NCI-H748 treated with DMSO at 0.1 percent for 48 hours (cell line): ENCODE results near the gene GAPDHS.

Experiments used
- DNase-seq: peaks from one replicate; lab custom pipeline; 2025; lab: John Stamatoyannopoulos, UW

Gene GAPDHS

DNA sequence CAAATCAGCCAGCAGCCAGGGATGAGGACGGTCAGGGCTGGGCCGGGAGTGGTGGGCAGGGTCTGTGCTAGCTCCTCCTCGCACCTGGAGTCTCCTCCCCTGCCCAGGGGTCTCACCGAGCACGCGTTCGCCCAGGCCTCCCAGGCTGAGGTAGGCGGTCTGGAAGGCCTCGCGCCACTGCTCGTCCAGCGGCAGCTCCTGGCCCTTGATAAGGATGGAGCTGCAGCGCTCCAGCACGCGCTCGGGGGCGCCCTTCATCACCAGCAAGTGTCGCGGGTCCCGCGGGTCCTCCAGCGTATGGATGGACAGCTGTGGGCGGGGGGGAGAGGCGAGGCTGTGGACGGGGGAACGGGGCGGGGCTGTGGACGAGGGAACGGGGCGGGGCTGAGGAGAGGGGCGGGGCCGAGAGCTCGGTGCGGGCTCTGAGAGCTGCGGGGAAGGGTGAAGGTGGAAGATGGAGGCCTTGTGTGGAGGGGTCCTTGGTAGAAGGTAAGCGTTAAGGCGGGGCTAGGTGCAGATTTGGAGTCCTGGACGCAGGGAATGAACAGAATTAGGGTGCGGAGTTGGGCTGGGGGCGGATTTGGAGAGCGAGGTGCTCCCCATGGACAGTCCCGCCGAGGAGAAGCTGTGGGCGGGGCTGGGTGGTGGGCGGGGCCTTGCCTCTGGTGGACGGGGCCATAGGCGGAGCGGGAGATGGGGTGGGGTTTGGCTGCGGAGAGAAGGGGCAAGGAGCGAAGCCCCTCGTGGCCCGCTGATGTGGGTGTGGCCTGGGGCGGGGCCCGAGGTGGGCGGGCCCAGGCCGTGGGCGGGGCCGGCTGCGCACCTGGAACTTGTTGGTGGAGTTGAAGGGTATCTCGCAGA lies 24.5 kb downstream of the GAPDHS start:
- DNase-seq, result no peak

GRCh38 chr19:35558400-35559280 lies 25.4 kb downstream of the GAPDHS start:
- no peak for DNase-seq

DNA sequence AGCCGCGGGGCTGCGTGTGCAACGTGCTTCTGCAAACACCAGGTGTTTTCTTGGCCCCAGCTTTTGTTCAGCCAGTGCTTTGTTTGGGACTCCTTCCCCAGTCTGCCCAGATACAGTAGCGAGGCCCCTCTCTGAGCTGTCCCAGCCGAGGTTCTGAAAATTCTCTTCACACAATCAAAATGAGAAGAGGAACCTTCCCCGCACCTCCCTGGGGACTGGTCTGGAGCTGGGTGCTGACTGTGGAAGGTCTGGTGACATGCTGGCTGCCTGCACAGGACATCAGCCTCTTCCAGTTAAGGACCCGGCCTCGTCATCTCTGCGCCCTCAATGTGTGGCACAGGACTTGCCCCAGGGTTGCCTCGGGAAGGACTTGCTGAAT lies 26.0 kb downstream of the GAPDHS start:
- no peak for DNase-seq

DNA sequence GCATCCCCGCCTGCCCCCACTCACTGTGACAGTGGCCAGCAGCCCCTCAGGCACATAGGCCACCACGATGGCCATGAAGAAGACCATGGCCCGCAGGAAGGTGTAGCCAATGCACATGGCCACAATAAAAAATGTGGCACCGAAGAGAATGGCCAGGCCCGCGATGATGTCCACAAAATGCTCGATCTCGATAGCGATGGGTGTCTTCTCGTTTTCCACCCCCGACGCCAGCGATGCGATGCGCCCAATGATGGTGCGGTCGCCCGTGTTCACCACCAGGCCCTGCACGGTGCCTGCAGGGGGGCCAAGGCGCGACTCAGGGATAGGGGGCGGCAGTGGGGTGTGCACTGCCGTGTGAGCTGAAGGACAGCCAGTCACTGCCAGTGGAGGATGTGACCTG lies 26.5 kb downstream of the GAPDHS start:
- DNase-seq, result no peak

DNA sequence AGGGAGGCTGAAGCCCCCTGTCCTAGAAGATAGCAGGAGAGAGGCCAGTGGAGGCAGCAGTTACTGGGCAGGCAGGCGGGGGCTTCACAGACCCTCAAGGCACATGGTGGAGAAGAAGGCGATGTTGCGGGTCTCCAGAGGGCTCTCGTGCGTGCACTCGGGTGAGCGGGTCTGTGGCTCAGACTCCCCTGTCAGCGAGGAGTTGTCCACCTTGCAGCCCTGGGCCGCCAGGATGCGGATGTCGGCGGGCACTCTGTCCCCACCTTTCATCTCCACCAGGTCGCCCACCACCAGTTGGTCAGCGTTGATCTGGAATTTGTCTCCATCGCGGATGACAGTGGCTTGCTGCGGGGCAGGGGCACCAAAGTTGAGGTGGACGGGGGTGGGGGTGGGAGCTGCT lies 27.0 kb downstream of the GAPDHS start:
- no peak for DNase-seq

DNA sequence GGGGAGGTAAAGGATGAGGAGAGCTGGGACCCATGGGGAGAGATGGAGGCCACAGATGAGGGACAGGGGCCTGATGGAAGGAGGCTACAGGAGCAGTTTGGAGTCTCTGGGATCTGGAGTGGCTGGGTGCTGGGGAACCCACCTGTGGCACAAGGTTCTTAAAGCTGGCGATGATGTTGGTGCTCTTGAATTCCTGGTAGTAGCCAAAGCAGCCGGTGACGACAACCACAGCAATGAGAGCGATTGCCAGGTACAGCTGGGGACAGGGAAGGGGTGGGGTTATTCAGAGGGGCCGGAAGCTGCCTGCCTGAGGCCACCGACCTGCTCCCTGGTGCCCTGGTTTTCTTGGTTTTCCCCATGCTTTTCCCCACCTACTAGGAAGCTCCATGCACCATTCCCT lies 27.4 kb downstream of the GAPDHS start:
- DNase-seq, result no peak

- DNase-seq, result no peak
Measured at GRCh38 chr19:35561436-35561835, 28.2 kb downstream of the GAPDHS start.

- DNase-seq, result no peak
Measured at GRCh38 chr19:35562336-35562735, 29.1 kb downstream of the GAPDHS start.

DNA sequence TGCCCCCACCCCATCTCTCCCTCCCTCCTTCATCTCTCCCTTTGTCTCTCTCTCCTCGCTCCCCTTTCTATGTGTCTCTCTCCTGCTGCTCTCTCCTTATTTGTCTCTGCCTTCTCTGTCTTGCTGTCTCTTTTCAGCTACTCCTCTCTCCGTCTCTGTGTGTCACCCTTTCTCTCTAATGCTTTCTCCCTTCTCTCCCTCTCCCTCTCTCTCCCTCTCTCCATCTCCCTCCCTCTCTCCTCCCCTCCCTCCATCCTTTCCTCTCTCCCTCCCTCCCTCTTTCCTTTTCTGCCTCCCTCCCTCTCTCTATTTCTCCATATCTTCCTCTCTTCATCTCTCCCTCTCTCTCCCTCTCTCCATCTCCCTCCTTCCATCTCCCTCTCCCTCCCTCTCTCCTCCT lies 29.5 kb downstream of the GAPDHS start:
- DNase-seq, result no peak

DNA sequence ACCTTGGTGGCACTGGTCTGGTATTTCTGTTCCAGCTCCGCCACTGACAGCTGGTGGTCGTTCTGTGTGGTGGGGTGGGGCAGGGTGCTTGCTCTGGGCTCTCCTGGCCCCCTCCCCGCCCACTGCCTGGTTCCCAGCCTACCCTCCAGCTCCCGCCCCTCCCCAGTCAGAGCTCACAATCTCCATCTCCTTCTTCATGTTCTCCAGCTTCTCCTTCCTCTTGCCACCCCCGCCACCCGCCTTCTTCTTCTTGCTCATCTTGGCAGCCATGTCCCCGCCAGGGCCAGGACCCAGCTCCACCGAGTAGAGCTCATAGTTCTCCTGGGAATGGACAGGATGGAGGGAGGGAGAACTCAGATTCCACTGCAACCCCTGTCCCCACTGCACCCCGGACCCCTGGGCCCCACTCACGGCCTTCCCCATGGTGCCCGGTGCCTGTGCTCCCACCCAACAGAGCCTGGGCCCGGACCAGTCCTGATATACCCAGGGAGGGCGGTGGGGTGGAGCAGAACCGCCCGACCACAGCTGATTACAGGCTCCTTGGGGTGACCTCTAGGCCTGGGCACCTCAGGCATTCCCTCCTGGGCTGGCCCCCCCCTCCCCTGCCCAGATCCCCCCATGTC lies 30.1 kb downstream of the GAPDHS start, which contains the start of gene ATP4A:
Gene ATP4A, minus strand, starts transcription at position 452 of the 623 bp plus-strand sequence. Its CDS starts 29 bp downstream, at position 423.
- DNase-seq, result no peak

DNA sequence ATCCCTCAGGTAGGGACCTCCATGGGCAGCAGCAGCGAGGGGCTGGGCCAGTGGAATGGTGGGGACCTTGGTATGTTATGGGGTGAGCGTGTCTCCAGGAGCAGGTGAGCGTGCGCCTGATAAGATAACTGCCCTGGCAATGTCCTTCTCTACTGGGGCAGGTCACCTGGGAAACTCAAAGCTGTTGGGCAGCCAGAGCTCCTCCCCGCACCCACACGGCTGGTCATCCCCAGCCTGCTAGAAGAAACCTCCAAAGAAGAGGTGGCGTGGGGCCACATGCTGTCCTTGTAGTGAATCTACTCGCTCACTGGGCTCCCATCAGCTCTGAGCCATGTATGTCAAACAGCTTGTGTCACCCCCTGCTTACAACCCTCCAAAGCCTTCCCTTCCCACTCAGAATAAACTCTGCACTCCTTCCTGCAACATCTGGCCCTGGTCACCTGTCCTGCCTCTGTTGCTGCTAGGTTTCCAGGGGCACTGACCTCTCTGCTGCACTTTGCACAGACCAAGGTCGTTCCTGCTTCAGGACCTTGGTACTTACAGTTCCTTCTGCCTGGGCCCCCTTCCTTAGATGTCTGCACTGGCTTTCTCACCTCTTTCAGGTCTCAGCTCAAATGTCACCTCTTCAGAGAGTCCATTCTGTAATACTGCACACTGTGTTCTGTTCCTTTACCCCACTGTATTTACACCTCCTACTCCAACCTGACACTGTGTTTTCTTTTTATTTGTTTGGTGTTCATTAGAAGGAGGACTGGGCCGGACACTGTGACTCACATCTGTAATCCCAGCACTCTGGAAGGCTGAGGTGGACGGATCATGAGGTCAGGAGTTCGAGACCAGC lies 32.0 kb downstream of the GAPDHS start:
- DNase-seq, result no peak

DNA sequence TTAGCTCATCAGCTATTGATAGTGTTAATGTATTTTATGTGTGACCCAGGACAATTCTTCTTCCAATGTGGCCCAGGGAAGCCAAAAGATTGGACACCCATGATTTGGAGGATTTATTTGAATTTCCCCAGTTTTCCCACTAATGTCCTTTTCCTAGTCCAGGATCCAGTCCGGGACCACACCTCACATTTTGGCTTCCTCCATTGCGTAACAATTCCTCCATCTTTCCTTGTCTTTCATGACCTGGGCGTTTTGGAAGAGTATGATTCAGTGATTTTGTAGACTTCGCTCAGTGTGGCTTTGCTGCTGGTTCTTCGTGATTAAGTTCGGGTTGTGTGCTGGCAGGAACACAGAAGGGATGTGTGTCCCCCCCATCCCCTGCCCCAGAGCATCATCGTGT lies 33.5 kb downstream of the GAPDHS start:
- no peak for DNase-seq

GRCh38 chr19:35569281-35569781 lies 36.1 kb downstream of the GAPDHS start:
- DNase-seq, result no peak

DNA sequence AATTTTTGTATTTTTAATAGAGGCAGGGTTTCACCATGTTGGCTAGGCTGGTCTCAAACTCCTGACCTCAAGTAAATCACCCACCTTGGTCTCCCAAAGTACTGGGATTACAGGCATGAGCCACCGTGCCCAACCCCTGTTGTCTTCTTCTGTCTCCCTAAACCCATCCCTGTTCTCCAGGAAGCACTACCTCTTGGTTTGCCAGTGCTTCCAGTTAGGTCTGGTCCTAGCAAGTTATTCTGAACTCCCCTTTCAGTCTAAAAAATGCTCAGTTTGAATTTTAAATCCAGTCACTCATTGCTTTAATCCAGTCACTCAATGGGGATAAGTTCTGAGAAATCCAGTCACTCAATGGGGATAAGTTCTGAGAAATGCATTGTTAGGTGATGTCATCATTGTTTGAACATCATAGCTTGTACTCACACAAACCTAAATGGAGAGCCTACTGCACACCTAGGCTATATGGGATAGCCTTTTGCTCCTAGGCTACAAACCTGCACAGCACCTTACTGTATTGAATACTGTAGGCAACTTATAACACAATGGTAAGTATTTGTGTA lies 38.2 kb downstream of the GAPDHS start:
- no peak for DNase-seq

GRCh38 chr19:35577918-35578317 lies 44.7 kb downstream of the GAPDHS start:
- DNase-seq, result no peak

DNA sequence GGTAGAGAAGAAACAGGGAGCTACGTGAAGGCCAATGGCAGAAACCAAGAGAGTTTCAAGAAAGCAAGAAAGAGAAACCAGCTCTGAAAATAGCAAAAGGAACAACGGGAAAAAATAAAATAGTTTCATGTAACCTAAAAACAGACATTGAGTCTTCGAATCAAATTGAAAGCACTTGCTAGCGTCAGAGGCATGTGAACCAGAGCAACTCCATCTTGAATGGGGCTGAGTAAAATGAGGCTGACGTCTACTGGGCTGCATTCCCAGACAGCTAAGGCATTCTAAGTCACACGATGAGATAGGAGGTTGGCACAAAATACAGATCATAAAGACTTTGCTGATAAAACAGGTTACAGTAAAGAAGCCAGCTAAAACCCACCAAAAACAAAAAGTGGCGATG lies 45.5 kb downstream of the GAPDHS start:
- no peak for DNase-seq

DNA sequence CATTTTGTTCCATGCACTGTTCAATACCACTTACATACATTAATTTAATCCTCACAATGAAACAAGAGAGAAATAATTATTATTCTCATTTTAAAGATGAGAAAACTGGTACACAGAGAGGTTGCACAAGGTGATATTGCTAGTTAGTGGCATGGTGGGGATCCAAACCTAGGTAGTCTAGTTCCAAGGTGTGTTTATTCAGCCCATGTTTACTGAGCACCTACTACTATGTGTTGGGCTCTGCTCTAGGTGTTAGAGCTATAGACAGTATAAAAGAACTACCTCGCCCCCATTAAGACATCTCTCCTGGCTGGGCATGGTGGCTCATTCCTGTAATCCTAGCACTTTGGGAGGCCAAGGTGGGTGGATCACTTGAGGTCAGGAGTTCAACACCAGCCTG lies 49.5 kb downstream of the GAPDHS start:
- DNase-seq, result no peak

GRCh38 chr19:35585848-35586247 lies 52.6 kb downstream of the GAPDHS start, which contains the start of gene PMIS2:
Gene PMIS2, plus strand, starts transcription at chr19:35586173. Its CDS starts 87 bp downstream, at chr19:35586260.
- no peak for DNase-seq

- no peak for DNase-seq
Measured at GRCh38 chr19:35587321-35587720, 54.1 kb downstream of the GAPDHS start.

GRCh38 chr19:35590875-35591274 lies 57.6 kb downstream of the GAPDHS start:
- no peak for DNase-seq

DNA sequence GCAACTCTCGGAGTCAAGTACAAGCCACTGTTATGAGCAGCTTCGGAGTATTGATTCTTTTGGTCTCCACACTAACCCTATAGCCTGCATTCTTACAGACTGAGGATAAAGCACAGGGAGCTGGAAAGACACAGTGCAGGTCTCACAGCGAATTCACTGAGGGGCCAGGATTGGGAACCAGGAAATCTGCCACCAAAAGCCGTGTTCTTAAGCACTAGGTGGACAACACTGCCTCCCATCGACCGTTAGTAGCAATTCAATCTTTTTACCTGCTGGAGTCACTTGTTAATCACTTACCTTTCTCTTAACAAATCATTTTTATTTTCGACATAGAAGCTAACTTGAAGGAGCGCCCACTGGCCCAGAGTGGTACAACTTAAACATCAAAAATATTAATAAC lies 59.0 kb downstream of the GAPDHS start:
- no peak for DNase-seq
